K562 (cell line): ENCODE results near the gene SOWAHA. TPM values are rescaled to one million over a fixed set of nuclear protein-coding genes. Genes with fewer than 3 reads are reported as not detected.
A peak's percentile ranks its signal among the peaks of the same experiment; 100 is the strongest.

Experiments used
- BCOR ChIP-seq: fragments of 450-650 bp; IDR thresholded peaks from 2 replicates; pipeline ENCODE4 v1.6.1; 2016
- E2F8 ChIP-seq: fragments of 450-650 bp; IDR thresholded peaks from 2 replicates; pipeline ENCODE4 v1.7.1; 2018; ENCODE audit warnings: mild to moderate bottlenecking, low read depth; ENCODE audit not compliant: partially characterized antibody
- FOSL1 ChIP-seq: fragments of 200-800 bp; sonication (Bioruptor generic); conservative IDR thresholded peaks from 2 replicates; pipeline ENCODE4 v1.6.1; 2016; ENCODE audit warnings: missing genetic modification characterization, missing compliant biosample characterization
- HOXB6 ChIP-seq: fragments of 250-450 bp; sonication (Bioruptor Pico); IDR thresholded peaks from 2 replicates; pipeline ENCODE4 v1.5.1; 2022; ENCODE audit warnings: mild to moderate bottlenecking, borderline replicate concordance
- KLF13 ChIP-seq: fragments of 450-650 bp; IDR thresholded peaks from 2 replicates; pipeline ENCODE4 v1.6.1; 2016; ENCODE audit warnings: missing genetic modification characterization, low read depth, mild to moderate bottlenecking, missing compliant biosample characterization, moderate library complexity, borderline replicate concordance
- MAFK ChIP-seq: IDR thresholded peaks from 2 replicates; pipeline ENCODE4 v1.6.1; 2011; ENCODE audit warnings: low read length, improper control_type of control experiment
- MED1 ChIP-seq: sonication (generic); formaldehyde crosslinking; IDR thresholded peaks from 2 replicates; pipeline ENCODE4 v1.8.1; 2023; ENCODE audit warnings: missing genetic modification reagents, borderline replicate concordance
- MTA1 ChIP-seq: fragments of 450-650 bp; IDR thresholded peaks from 2 replicates; pipeline ENCODE4 v1.6.1; 2017; ENCODE audit warnings: borderline replicate concordance
- NR3C1 ChIP-seq: sonication (generic); formaldehyde crosslinking; IDR thresholded peaks from 2 replicates; pipeline ENCODE4 v1.8.1; 2022; ENCODE audit warnings: missing genetic modification reagents
- PBX2 ChIP-seq, 2 experiments: IDR thresholded peaks in 1 of 2; conservative IDR thresholded peaks in 1 of 2; 2 replicates each; pipeline ENCODE4 v1.6.1; 2016; ENCODE audit warnings: low read depth in 2 of 2, mild to moderate bottlenecking in 1 of 2, missing compliant biosample characterization in 1 of 2, missing genetic modification characterization in 1 of 2, moderate library complexity in 1 of 2
- POLR2H ChIP-seq: IDR thresholded peaks from 2 replicates; pipeline ENCODE4 v1.6.1; 2016; ENCODE audit warnings: missing genetic modification characterization, low read depth, mild to moderate bottlenecking, control low read depth, missing compliant biosample characterization, moderate library complexity
- SIN3A ChIP-seq, 2 experiments: fragments of 150-350 bp in 1 of 2; IDR thresholded peaks; 2 replicates each; pipeline ENCODE4 v1.6.1; 2011 to 2016; ENCODE audit warnings: borderline replicate concordance in 2 of 2, low read depth in 2 of 2, low read length in 2 of 2, mild to moderate bottlenecking in 2 of 2, moderate library complexity in 2 of 2; ENCODE audit not compliant: control insufficient read depth in 1 of 2
- SLC30A9 ChIP-seq: fragments of 250-450 bp; sonication (Bioruptor Pico); IDR thresholded peaks from 2 replicates; pipeline ENCODE4 v1.8.0; 2022; ENCODE audit warnings: mild to moderate bottlenecking, moderate library complexity
- SMAD2 ChIP-seq: fragments of 150-350 bp; IDR thresholded peaks from 2 replicates; pipeline ENCODE4 v1.6.1; 2014; ENCODE audit warnings: low read depth, mild to moderate bottlenecking, low read length
- SRSF7 ChIP-seq: fragments of 200-400 bp; formaldehyde crosslinking; optimal IDR thresholded peaks from 2 replicates; pipeline ENCODE3; 2017; ENCODE audit warnings: mild to moderate bottlenecking, low read depth, low read length
- TCF3 ChIP-seq: sonication (generic); formaldehyde crosslinking; IDR thresholded peaks from 2 replicates; pipeline ENCODE4 v1.4.0; 2020; ENCODE audit warnings: mild to moderate bottlenecking, missing genetic modification reagents
- TEAD4 ChIP-seq, 2 experiments: sonication (generic) in 1 of 2; formaldehyde crosslinking in 1 of 2; IDR thresholded peaks; 2 replicates each; pipeline versions ENCODE4 v1.6.1 to v1.8.0; 2012 to 2022; ENCODE audit warnings: borderline replicate concordance in 1 of 2, inconsistent platforms in 1 of 2, low read length in 1 of 2, mild to moderate bottlenecking in 1 of 2, missing genetic modification reagents in 1 of 2
- ZBTB17 ChIP-seq: fragments of 450-650 bp; formaldehyde crosslinking; IDR thresholded peaks from 2 replicates; pipeline ENCODE4 v1.4.0; 2020; ENCODE audit warnings: mild to moderate bottlenecking
- ZC3H4 ChIP-seq: sonication (generic); formaldehyde crosslinking; IDR thresholded peaks from 2 replicates; pipeline ENCODE4 v1.9.0; 2021; ENCODE audit warnings: missing genetic modification reagents, borderline replicate concordance
- ZNF282 ChIP-seq: sonication (generic); formaldehyde crosslinking; IDR thresholded peaks from 2 replicates; pipeline ENCODE4 v1.8.1; 2023; ENCODE audit warnings: missing genetic modification reagents
- polyA plus RNA-seq, 8 experiments: library from polyadenylated mRNA; depleted of rRNA in 4 of 8; stranded (reverse) in 5 of 8; unstranded in 3 of 8; fragments of >200 nt; fragmentation: Nextera tagmentation in 2 of 8; fragmentation: Illumina TruSeq in 1 of 8; extraction: Ambion mirVana in 2 of 8; extraction: Trizol in 1 of 8; gene quantifications; 2 replicates each; pipeline versions ENCODE4 v1.2.1 to v1.2.3, GENCODE V29; 2011 to 2014; ENCODE audit warnings: inconsistent platforms in 1 of 8, missing spikeins in 1 of 8
- total RNA-seq, 7 experiments: library from RNA; depleted of rRNA in 6 of 7; stranded (reverse); fragments of >200 nt in 6 of 7; fragmentation: Illumina TruSeq in 2 of 7; extraction: Trizol in 2 of 7; gene quantifications; 2 replicates each; pipeline versions ENCODE4 v1.2.1 to v1.2.3, GENCODE V29; 2011 to 2021; ENCODE audit warnings: low replicate concordance in 1 of 7

Gene SOWAHA
- total and polyA plus RNA-seq, 9 of the 15 experiments (the other 6 are each of a cell fraction or from before 2014, with no cell fraction given), result not detected

GRCh38 chr5:132829742-132830435, 16.8 kb downstream of the SOWAHA start (continued):
- no peak for TF ChIP-seq PBX2 (CRISPR knock-in tag; IDR thresholded peaks at IDR 0.05; ENCODE audit: low read depth)
- TF ChIP-seq PBX2 (tag; conservative IDR thresholded peaks at IDR 0.05; ENCODE audit: low read depth), result no peak
- no peak for TF ChIP-seq MAFK
- no peak for TF ChIP-seq MED1
- peak; percentile 56; the same call in 1 of the 2 replicates for TF ChIP-seq ZBTB17 (CRISPR knock-in tag)
- TF ChIP-seq ZC3H4 (CRISPR knock-in tag), result peak; percentile 72; the same call in 1 of the 2 replicates
- TF ChIP-seq ZNF282 (CRISPR knock-in tag), result peak; percentile 92; the same call in 1 of the 2 replicates
- peak; percentile 15; the same call in 1 of the 2 replicates for TF ChIP-seq MTA1
- no peak for TF ChIP-seq SLC30A9 (CRISPR knock-in tag)
- TF ChIP-seq SIN3A (IDR thresholded peaks at IDR 0.05; ENCODE audit: borderline replicate concordance in 2 of 2, control insufficient read depth in 1 of 2, low read depth in 2 of 2, low read length in 2 of 2), result peak in 1 of 2 experiments; percentile 25; a peak in 2 of 4 replicates
- no peak for TF ChIP-seq KLF13 (tag)
- TF ChIP-seq HOXB6 (CRISPR knock-in tag), result no peak
- peak; percentile 24; the same call in 1 of the 2 replicates for TF ChIP-seq NR3C1
- no peak for TF ChIP-seq SMAD2
- TF ChIP-seq TEAD4 (IDR thresholded peaks at IDR 0.05; ENCODE audit: low read length), result no peak
- TF ChIP-seq TEAD4 (CRISPR knock-in tag; IDR thresholded peaks at IDR 0.05; ENCODE audit: borderline replicate concordance), result 0 out of 2 replicates have a peak, but pooled peaks have one; percentile 59
- TF ChIP-seq E2F8, result no peak
- no peak for TF ChIP-seq SRSF7
- no peak; the same call in 1 of the 2 replicates for TF ChIP-seq FOSL1
- 0 out of 2 replicates have a peak, but pooled peaks have one; percentile 56 for TF ChIP-seq BCOR
- TF ChIP-seq TCF3 (CRISPR knock-in tag), result peak; percentile 42; the same call in 1 of the 2 replicates
- no peak for TF ChIP-seq POLR2H (tag)
